ENCODE measurements around the gene DLGAP1.

DNA sequence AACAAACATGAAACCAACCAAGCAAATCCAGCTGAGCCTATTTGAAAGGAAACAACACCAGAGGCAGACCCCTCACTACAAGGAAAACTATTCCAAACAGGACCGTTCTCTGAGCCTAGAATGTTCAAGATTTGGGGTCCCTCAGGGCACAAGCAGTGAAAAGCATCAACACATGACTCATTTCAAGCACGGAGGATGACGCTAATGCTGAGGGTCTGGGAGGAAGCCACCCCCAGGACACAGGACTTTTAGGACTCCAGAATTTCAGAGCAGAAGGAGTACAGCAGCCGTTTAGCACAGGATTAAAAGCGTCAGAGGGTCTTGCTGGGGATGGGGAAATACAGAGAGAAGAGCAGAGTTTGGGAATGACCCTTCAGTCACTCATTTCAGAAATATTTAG is 168.9 kb downstream of the DLGAP1 start:
- TF ChIP-seq, protein P1, sequence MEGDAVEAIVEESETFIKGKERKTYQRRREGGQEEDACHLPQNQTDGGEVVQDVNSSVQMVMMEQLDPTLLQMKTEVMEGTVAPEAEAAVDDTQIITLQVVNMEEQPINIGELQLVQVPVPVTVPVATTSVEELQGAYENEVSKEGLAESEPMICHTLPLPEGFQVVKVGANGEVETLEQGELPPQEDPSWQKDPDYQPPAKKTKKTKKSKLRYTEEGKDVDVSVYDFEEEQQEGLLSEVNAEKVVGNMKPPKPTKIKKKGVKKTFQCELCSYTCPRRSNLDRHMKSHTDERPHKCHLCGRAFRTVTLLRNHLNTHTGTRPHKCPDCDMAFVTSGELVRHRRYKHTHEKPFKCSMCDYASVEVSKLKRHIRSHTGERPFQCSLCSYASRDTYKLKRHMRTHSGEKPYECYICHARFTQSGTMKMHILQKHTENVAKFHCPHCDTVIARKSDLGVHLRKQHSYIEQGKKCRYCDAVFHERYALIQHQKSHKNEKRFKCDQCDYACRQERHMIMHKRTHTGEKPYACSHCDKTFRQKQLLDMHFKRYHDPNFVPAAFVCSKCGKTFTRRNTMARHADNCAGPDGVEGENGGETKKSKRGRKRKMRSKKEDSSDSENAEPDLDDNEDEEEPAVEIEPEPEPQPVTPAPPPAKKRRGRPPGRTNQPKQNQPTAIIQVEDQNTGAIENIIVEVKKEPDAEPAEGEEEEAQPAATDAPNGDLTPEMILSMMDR (IDR thresholded peaks at IDR 0.05), result no peak
- TF ChIP-seq ZFX (IDR thresholded peaks at IDR 0.05; ENCODE audit: borderline replicate concordance), result no peak
